Retinal pigment epithelial cell (primary cell): ENCODE data around the gene POU5F1.

Source experiments
- DNase-seq: peaks from one replicate; pipeline ENCODE4 v3.0.0-alpha.2; 2010; ENCODE audit warnings: low read depth
- H3K4me3 ChIP-seq: 2 replicates; pipeline ENCODE4 v1.5.1; 2011; ENCODE audit warnings: mild to moderate bottlenecking, low read length, control low read depth, moderate library complexity
- TF ChIP-seq, protein P1 (sequence below): conservative IDR thresholded peaks from 2 replicates; pipeline ENCODE4 v1.5.1; 2011; ENCODE audit warnings: low read depth, low read length, control low read depth, inconsistent platforms

The POU5F1 gene

DNA sequence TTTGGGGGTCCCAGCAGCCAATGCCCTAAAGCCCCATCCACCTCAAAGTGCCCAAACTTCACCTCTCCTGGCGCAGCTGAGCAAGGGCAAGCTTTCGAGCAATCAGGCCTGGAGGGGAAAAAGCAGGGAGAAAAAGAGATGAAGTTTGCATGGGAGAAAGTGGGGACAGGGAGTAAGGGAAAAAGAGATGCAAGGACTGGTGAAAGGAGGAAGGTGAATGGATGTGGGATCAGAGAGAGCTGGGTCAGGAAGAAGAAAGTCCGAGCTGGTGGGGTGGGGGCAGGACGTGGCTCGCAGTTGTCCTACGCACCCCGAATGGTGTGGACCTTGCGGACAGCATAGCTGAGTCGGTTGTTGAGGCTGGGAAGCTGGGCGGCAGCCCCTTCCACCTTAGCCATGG, 25.1 kb downstream of the POU5F1 start:
- H3K4me3 ChIP-seq, result no peak overlapping the region
- TF ChIP-seq, protein P1, sequence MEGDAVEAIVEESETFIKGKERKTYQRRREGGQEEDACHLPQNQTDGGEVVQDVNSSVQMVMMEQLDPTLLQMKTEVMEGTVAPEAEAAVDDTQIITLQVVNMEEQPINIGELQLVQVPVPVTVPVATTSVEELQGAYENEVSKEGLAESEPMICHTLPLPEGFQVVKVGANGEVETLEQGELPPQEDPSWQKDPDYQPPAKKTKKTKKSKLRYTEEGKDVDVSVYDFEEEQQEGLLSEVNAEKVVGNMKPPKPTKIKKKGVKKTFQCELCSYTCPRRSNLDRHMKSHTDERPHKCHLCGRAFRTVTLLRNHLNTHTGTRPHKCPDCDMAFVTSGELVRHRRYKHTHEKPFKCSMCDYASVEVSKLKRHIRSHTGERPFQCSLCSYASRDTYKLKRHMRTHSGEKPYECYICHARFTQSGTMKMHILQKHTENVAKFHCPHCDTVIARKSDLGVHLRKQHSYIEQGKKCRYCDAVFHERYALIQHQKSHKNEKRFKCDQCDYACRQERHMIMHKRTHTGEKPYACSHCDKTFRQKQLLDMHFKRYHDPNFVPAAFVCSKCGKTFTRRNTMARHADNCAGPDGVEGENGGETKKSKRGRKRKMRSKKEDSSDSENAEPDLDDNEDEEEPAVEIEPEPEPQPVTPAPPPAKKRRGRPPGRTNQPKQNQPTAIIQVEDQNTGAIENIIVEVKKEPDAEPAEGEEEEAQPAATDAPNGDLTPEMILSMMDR, result no peak
- DNase-seq, result no peak

GRCh38 chr6:31144970-31145340, 25.5 kb downstream of the POU5F1 start:
- TF ChIP-seq, protein P1, result no peak
- no peak for DNase-seq

GRCh38 chr6:31144296-31144969, 26.0 kb downstream of the POU5F1 start:
- TF ChIP-seq, protein P1, result no peak
- no peak for DNase-seq
- H3K4me3 ChIP-seq, result no peak overlapping the region

More at GRCh38 chr6:31144970-31145340, 25.5 kb downstream of the POU5F1 start:
- H3K4me3 ChIP-seq, result no peak overlapping the region

- no peak overlapping the region for H3K4me3 ChIP-seq
- DNase-seq, result no peak
- TF ChIP-seq, protein P1, result no peak
Observed at GRCh38 chr6:31143148-31143547, 27.3 kb downstream of the POU5F1 start.

DNA sequence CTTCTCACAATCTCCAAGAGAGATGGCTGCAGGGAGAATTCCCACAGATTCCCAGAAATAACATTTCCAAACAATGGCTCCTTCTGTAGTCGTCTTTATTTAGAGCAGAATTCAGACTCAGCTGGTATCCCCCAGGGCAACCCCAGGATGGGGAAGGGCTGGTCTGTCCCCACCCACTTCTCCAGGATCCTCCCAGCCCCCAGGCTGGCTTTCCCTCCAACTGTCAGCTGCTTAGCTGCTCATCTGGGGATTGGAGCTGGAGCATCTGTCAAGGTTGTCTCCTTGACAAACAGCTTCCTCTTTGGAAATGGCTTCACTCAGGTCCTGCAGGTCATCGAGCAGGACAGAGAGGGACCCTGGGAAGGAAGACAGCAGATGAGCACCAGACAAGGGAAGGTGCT, 28.1 kb downstream of the POU5F1 start:
- TF ChIP-seq, protein P1, result no peak
- H3K4me3 ChIP-seq, result no peak overlapping the region
- DNase-seq, result no peak

DNA sequence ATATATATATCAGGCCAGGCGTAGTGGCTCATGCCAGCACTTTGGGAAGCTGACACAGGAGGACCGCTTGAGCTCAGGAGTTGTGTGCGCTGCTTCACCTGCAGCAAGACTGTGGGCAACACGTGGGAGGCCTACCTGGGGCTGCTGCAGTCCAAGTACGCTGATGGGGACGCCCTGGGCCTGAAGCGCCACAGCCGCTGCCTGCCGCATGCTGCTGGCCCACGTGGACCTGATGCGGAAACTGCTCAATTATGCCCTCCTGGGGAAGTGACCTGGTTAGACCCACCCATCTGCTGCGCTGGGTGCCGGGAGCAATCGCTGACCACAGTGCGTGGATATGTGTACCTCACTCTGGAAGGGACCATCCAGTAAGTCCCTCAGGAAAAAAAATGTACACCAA, 29.8 kb downstream of the POU5F1 start:
- no peak for DNase-seq
- H3K4me3 ChIP-seq, result no peak overlapping the region
- TF ChIP-seq, protein P1, result no peak

GRCh38 chr6:31139599-31139998, 30.9 kb downstream of the POU5F1 start:
- H3K4me3 ChIP-seq, result no peak overlapping the region
- no peak for DNase-seq
- TF ChIP-seq, protein P1, result no peak
